Choroid plexus epithelial cell (primary cell): ENCODE measurements around the gene PCGF2.

ENCODE experiments used
- DNase-seq: peaks from one replicate; pipeline ENCODE4 v3.0.0-alpha.2; 2010; ENCODE audit warnings: low read depth
- H3K4me3 ChIP-seq: 2 replicates; pipeline ENCODE4 v1.5.1; 2011; ENCODE audit warnings: low read depth, mild to moderate bottlenecking, control low read depth, low read length, moderate library complexity
- TF ChIP-seq, protein P1 (sequence below): conservative IDR thresholded peaks from 2 replicates; pipeline ENCODE4 v1.5.1; 2011; ENCODE audit warnings: low read depth, mild to moderate bottlenecking, control low read depth, inconsistent platforms, low read length, moderate library complexity

Gene PCGF2

DNA sequence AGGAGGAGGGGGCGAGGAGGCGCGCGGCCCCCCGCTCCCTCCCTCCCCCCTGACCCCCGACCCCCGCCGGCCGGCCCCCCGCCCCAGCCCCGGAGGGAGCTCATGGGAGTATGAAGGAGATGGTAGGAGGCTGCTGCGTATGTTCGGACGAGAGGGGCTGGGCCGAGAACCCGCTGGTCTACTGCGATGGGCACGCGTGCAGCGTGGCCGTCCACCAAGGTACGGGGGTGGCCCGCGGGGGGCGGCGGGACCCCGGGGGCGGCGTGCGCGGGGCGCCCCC, 42.7 kb downstream of the PCGF2 start:
- TF ChIP-seq, protein P1, sequence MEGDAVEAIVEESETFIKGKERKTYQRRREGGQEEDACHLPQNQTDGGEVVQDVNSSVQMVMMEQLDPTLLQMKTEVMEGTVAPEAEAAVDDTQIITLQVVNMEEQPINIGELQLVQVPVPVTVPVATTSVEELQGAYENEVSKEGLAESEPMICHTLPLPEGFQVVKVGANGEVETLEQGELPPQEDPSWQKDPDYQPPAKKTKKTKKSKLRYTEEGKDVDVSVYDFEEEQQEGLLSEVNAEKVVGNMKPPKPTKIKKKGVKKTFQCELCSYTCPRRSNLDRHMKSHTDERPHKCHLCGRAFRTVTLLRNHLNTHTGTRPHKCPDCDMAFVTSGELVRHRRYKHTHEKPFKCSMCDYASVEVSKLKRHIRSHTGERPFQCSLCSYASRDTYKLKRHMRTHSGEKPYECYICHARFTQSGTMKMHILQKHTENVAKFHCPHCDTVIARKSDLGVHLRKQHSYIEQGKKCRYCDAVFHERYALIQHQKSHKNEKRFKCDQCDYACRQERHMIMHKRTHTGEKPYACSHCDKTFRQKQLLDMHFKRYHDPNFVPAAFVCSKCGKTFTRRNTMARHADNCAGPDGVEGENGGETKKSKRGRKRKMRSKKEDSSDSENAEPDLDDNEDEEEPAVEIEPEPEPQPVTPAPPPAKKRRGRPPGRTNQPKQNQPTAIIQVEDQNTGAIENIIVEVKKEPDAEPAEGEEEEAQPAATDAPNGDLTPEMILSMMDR, result no peak
- peak overlapping the region; percentile 67 for H3K4me3 ChIP-seq
- DNase-seq, result no peak

DNA sequence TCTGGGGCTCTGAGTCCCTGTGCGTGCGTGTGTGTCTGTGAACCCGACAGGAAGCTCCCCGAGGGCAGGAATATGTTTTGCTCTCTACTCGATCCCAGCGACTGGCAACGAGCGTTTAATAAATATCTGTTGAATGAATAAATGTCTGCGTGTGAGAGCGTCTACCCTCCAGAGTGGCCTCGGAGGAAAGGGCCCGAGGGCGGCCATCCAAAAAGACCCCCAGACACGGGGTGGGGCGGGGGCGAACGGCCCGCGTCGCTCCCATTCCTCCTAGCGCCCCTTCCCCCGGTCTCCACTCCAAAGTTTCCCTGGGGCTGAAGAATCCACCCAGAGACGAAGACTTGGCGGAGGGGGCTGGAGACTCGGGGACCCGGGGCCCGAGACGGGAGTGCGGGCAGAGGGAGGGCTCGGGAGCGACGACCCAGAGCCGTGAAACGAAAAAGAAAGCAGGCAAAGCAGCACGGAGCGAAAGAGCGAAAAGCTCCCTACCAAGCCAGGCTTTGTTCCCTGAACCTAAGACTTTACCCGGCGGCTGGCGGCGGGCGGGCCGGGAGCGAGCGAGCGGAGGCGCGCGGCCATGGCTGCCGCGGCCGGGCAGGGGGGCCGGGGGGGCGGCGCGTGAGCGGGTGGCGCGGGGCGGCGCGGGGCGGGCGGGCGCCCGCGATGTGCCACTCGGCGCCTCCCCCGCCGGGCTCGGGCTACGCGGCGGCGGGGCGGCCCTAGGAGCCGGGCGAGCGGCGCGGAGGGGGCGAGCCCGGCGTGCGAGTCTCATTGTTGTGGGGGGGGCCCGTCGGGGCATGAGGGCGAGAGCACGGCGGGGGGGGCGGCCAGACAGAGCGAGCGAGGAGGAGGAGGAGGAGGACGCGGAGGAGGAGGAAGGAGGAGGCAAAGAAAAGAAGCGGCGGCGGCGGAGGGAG, 43.3 kb downstream of the PCGF2 start, which contains the start of gene MLLT6:
MLLT6 (plus strand) TSS at position 668 of the 917 bp plus-strand sequence. CDS start 360 bp downstream, outside the sequence.
- DNase-seq, result peak; percentile 77
- H3K4me3 ChIP-seq, result peak within 1 kb of the TSS; percentile 67
- TF ChIP-seq, protein P1, result no peak

DNA sequence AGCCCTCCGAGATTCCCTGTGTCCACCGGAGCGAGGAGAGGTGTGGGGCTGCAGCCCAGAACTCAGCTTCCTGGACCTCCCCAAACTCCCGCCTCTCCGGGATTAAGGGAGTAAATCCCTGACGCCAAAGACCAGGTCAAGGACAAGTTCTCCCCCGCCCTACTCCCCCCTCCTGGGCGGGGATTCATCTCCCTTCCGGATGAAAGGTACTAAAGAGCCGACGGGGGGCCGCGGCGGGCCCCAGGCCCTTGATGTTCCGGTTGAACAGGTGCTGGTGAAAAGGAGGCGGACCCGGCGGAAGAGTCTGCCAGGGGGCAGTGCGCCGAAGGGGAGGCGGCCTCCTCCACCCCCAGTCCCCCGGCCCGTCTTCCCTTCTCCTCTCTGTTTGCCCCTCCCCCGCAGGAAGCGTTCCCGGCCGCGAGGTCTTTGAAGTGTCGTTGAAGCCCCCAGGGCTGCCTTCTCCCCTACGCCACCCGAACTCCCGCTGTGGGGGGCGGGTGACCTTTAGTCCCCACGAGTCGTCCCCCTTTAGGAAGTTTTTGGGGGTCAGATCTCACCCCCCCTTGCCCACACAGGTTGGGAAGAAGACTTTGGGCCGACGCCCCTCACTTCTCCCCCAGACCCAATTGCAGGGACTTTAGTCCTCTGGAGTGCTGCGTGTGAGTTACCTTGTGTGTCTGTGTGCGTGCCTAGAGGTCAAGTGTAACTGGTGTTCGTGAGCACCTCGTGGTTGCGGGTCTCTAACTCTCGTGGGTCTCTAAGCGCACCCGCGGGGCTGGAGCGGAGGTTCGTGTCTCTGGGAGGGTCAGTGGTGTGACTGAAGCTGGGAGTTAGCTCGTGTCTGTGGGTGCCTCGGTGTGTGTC, 44.2 kb downstream of the PCGF2 start:
- DNase-seq, result peak; percentile 14
- H3K4me3 ChIP-seq, result peak overlapping the region; percentile 67
- TF ChIP-seq, protein P1, result no peak

DNA sequence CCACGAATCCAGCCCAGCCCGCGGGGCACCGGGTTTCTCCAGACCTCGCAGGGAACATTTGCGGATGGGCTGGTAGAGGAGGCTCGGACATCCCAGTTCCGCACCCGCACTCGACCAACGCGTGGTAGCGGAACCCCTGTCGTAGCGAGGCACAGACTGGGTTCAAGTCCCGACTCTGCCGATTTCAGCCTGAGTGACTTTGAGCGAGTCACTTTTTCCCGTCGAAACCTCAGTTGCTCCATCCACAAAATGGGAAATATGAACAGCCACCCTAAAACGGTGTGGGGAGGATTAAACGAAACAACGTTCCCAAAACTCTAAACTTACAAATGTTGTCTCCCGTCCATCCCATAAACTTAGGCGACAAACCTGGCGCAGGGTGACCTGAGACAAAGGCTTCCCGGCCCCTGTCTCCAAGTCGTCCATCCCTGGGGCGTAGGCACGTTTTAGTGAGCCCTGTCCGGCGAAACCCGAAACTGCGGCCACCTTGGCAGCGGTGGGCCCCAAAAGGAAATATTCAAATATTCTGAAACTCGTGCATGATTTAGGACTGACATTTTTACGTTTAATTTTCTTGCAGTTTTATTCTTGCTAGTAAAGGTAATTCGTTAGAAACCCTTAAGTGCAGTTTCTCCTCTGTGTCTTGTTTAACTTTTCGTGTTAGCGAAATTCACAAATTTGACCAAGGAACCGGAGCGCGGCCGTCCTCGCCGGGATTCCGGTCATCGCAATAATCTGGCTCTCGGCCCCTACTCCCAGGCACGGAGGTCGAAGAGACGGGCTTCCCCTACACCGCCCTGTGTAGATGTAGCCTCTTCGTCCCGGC, 45.0 kb downstream of the PCGF2 start:
- peak overlapping the region; percentile 67 for H3K4me3 ChIP-seq
- TF ChIP-seq, protein P1, result no peak
- no peak for DNase-seq

DNA sequence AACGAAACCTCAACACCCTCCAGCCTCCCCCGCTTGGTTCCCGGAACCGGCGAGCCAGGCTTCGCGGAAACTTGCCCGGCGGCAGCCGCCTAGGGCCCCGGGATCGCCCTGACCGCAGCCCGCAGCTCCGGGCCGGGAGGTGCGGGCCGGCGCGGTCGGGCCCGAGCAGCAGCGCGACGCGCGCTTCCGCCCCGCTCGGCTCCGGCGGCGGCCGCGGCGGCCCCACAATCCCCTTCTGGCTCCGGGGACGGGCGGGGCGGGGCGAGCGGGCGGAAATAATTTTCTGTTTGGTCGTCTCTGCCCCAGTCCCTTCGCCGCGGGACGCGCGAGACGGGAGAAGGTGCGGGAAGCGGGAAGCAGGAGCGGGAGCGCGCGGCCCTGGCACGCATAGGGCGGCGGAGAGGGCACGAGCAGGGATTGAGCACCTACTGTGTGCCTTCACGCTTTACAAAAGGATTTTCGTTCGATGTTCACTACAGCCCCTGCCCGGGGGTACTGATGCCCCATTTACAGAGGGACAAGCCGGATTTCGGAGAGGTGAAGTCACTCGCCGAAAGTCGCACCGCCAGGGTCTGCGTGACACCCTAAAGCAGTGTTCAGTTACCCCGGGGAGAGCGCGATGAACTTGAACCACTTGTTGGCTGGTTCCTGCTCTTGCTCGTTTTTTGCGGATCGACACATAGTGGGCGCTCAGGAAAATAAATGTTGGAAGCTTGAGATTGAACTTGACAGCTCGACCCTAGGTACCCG, 45.8 kb downstream of the PCGF2 start:
- TF ChIP-seq, protein P1, result no peak
- peak overlapping the region; percentile 67 for H3K4me3 ChIP-seq
- peak; percentile 78 for DNase-seq
